PC-9 (cell line): ENCODE data around the gene TNIK.

Source experiments
- CTCF ChIP-seq: fragments of 200-600 bp; sonication (generic); conservative IDR thresholded peaks from 2 replicates; pipeline ENCODE4 v1.6.1; 2017; ENCODE audit warnings: mixed run types, antibody characterized with exemption, mild to moderate bottlenecking, moderate library complexity
- EZH2 ChIP-seq: fragments of 200-600 bp; sonication (generic); IDR thresholded peaks from 2 replicates; pipeline ENCODE4 v1.8.0; 2017; ENCODE audit warnings: antibody characterized with exemption, low read depth

GRCh38 chr3:171329746-171330145, 130.5 kb downstream of the TNIK start:
- no peak for TF ChIP-seq CTCF
- TF ChIP-seq EZH2: no peak
